K562 (cell line): ENCODE measurements around the gene TYSND1. TPM values are rescaled to one million over a fixed set of nuclear protein-coding genes. Genes with fewer than 3 reads are reported as not detected.
A peak's percentile ranks its signal among the peaks of the same experiment; 100 is the strongest.

Source experiments
- ADNP ChIP-seq: fragments of 200-800 bp; sonication (Bioruptor generic); IDR thresholded peaks from 2 replicates; pipeline ENCODE4 v1.6.1; 2016; ENCODE audit warnings: missing genetic modification characterization, missing compliant biosample characterization
- ARNT ChIP-seq, 2 experiments: fragments of 450-650 bp; IDR thresholded peaks; 2 replicates each; pipeline ENCODE4 v1.6.1; 2016; ENCODE audit warnings: mild to moderate bottlenecking in 1 of 2
- GABPB1 ChIP-seq: sonication (generic); formaldehyde crosslinking; IDR thresholded peaks from 2 replicates; pipeline ENCODE4 v1.8.0; 2022; ENCODE audit warnings: mild to moderate bottlenecking, missing genetic modification reagents
- GATA2 ChIP-seq: sonication (generic); formaldehyde crosslinking; IDR thresholded peaks from 2 replicates; pipeline ENCODE4 v1.4.0; 2020; ENCODE audit warnings: mild to moderate bottlenecking, missing genetic modification reagents
- HNRNPLL ChIP-seq: fragments of 200-400 bp; formaldehyde crosslinking; IDR thresholded peaks from 2 replicates; pipeline ENCODE4 v1.6.1; 2017; ENCODE audit warnings: low read length, low read depth, mild to moderate bottlenecking; ENCODE audit not compliant: poor library complexity, severe bottlenecking
- ILK ChIP-seq: fragments of 450-650 bp; IDR thresholded peaks from 2 replicates; pipeline ENCODE4 v1.6.1; 2016; ENCODE audit warnings: missing genetic modification characterization, low read depth, mild to moderate bottlenecking, missing compliant biosample characterization, moderate library complexity, borderline replicate concordance
- MECOM ChIP-seq: fragments of 250-450 bp; sonication (Bioruptor Pico); IDR thresholded peaks from 2 replicates; pipeline ENCODE4 v1.8.0; 2022; ENCODE audit warnings: inconsistent platforms
- SMARCE1 ChIP-seq: fragments of 450-650 bp; IDR thresholded peaks from 2 replicates; pipeline ENCODE4 v1.7.1; 2016; ENCODE audit warnings: mild to moderate bottlenecking
- SRSF1 ChIP-seq: fragments of 200-400 bp; formaldehyde crosslinking; IDR thresholded peaks from 2 replicates; pipeline ENCODE4 v1.6.1; 2017; ENCODE audit warnings: mild to moderate bottlenecking, low read depth, low read length, moderate library complexity
- STAT5B ChIP-seq: fragments of 250-450 bp; sonication (Bioruptor Pico); IDR thresholded peaks from 2 replicates; pipeline ENCODE4 v1.8.0; 2021; ENCODE audit warnings: mild to moderate bottlenecking, inconsistent platforms
- XRCC5 ChIP-seq: fragments of 200-400 bp; formaldehyde crosslinking; IDR thresholded peaks from 2 replicates; pipeline ENCODE4 v1.6.1; 2017; ENCODE audit warnings: low read depth, mild to moderate bottlenecking, low read length
- polyA plus RNA-seq, 8 experiments: library from polyadenylated mRNA; depleted of rRNA in 4 of 8; stranded (reverse) in 5 of 8; unstranded in 3 of 8; fragments of >200 nt; fragmentation: Nextera tagmentation in 2 of 8; fragmentation: Illumina TruSeq in 1 of 8; extraction: Ambion mirVana in 2 of 8; extraction: Trizol in 1 of 8; gene quantifications; 2 replicates each; pipeline versions ENCODE4 v1.2.1 to v1.2.3, GENCODE V29; 2011 to 2014; ENCODE audit warnings: inconsistent platforms in 1 of 8, missing spikeins in 1 of 8
- total RNA-seq, 7 experiments: library from RNA; depleted of rRNA in 6 of 7; stranded (reverse); fragments of >200 nt in 6 of 7; fragmentation: Illumina TruSeq in 2 of 7; extraction: Trizol in 2 of 7; gene quantifications; 2 replicates each; pipeline versions ENCODE4 v1.2.1 to v1.2.3, GENCODE V29; 2011 to 2021; ENCODE audit warnings: low replicate concordance in 1 of 7
- TF ChIP-seq, protein P1 (sequence below), 2 experiments: fragments of 450-650 bp; formaldehyde crosslinking in 1 of 2; IDR thresholded peaks; 2 replicates each; pipeline versions ENCODE4 v1.4.0 to v1.6.1; 2014 to 2020; ENCODE audit warnings: mild to moderate bottlenecking in 2 of 2, borderline replicate concordance in 1 of 2, low read depth in 1 of 2
- TF ChIP-seq, protein P2 (sequence below): IDR thresholded peaks from 2 replicates; pipeline ENCODE4 v1.6.1; 2014; ENCODE audit warnings: antibody characterized with exemption
- TF ChIP-seq, protein P3 (sequence below): fragments of 450-650 bp; IDR thresholded peaks from 2 replicates; pipeline ENCODE4 v1.6.1; 2016; ENCODE audit warnings: antibody characterized with exemption
- TF ChIP-seq, protein P4 (sequence below): sonication (generic); formaldehyde crosslinking; IDR thresholded peaks from 2 replicates; pipeline ENCODE4 v1.8.0; 2022; ENCODE audit warnings: mild to moderate bottlenecking, missing genetic modification reagents

TYSND1 gene
- total and polyA plus RNA-seq, 9 of the 15 experiments (the other 6 are each of a cell fraction or from before 2014, with no cell fraction given) = 0.60 to 2.0 (median 1.3) TPM

DNA sequence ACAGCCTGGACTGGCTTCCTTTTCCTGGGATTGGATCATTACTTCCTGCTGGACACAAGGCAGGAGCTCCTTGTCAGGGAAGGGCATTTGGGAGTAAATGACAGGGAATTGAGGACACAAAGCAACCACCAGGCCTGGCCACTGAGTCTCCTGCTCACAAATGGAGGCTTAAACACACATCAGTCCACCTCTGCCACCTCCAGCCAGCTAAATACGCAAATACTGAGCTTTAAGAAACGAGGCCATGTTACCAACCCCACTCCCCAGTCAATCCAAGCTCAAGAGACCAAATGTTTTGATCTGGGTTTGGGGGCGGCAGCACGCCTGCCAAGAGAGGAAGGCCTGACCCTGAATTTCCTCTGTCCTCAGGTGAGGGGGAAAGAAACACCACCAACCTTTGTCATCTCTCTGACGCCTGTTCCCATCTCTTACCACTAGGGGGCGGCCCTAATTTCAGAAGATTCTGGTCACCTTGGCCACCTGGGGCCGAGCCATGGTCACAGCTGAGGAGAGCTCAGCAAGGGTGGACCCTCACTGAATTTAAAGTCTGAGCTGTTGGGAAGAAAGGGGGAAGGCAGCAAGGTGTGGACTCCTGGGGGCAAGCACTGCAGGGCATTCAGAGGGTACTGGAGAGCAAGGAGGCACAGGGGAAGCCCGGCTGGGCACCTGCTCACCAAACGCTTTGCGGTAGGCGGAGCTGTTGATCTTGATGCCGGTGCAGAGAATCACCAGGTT is 30.4 kb downstream of the TYSND1 start (continued):
- TF ChIP-seq, protein P1, sequence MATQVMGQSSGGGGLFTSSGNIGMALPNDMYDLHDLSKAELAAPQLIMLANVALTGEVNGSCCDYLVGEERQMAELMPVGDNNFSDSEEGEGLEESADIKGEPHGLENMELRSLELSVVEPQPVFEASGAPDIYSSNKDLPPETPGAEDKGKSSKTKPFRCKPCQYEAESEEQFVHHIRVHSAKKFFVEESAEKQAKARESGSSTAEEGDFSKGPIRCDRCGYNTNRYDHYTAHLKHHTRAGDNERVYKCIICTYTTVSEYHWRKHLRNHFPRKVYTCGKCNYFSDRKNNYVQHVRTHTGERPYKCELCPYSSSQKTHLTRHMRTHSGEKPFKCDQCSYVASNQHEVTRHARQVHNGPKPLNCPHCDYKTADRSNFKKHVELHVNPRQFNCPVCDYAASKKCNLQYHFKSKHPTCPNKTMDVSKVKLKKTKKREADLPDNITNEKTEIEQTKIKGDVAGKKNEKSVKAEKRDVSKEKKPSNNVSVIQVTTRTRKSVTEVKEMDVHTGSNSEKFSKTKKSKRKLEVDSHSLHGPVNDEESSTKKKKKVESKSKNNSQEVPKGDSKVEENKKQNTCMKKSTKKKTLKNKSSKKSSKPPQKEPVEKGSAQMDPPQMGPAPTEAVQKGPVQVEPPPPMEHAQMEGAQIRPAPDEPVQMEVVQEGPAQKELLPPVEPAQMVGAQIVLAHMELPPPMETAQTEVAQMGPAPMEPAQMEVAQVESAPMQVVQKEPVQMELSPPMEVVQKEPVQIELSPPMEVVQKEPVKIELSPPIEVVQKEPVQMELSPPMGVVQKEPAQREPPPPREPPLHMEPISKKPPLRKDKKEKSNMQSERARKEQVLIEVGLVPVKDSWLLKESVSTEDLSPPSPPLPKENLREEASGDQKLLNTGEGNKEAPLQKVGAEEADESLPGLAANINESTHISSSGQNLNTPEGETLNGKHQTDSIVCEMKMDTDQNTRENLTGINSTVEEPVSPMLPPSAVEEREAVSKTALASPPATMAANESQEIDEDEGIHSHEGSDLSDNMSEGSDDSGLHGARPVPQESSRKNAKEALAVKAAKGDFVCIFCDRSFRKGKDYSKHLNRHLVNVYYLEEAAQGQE (IDR thresholded peaks at IDR 0.05; ENCODE audit: borderline replicate concordance) = peak; percentile 28; the same call in 1 of the 2 replicates
- TF ChIP-seq, protein P1 (CRISPR knock-in tag; IDR thresholded peaks at IDR 0.05; ENCODE audit: low read depth) = no peak
- TF ChIP-seq SRSF1 (no peak), HNRNPLL (no peak), STAT5B (CRISPR knock-in tag) (no peak), XRCC5 (peak; percentile 41; the same call in 1 of the 2 replicates), ADNP (tag) (no peak), ILK (no peak), GATA2 (no peak), GABPB1 (no peak), SMARCE1 (no peak), ARNT (IDR thresholded peaks at IDR 0.05) (no peak), MECOM (CRISPR knock-in tag) (no peak)
- TF ChIP-seq, protein P2, sequence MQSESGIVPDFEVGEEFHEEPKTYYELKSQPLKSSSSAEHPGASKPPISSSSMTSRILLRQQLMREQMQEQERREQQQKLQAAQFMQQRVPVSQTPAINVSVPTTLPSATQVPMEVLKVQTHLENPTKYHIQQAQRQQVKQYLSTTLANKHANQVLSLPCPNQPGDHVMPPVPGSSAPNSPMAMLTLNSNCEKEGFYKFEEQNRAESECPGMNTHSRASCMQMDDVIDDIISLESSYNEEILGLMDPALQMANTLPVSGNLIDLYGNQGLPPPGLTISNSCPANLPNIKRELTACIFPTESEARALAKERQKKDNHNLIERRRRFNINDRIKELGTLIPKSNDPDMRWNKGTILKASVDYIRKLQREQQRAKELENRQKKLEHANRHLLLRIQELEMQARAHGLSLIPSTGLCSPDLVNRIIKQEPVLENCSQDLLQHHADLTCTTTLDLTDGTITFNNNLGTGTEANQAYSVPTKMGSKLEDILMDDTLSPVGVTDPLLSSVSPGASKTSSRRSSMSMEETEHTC = no peak
- TF ChIP-seq, protein P3, sequence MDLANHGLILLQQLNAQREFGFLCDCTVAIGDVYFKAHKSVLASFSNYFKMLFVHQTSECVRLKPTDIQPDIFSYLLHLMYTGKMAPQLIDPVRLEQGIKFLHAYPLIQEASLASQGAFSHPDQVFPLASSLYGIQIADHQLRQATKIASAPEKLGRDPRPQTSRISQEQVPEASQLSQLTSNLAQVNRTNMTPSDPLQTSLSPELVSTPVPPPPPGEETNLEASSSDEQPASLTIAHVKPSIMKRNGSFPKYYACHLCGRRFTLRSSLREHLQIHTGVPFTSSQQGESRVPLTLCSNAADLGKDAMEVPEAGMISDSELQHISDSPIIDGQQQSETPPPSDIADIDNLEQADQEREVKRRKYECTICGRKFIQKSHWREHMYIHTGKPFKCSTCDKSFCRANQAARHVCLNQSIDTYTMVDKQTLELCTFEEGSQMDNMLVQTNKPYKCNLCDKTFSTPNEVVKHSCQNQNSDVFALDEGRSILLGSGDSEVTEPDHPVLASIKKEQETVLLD = 0 out of 2 replicates have a peak, but pooled peaks have one; percentile 30
- TF ChIP-seq, protein P4, sequence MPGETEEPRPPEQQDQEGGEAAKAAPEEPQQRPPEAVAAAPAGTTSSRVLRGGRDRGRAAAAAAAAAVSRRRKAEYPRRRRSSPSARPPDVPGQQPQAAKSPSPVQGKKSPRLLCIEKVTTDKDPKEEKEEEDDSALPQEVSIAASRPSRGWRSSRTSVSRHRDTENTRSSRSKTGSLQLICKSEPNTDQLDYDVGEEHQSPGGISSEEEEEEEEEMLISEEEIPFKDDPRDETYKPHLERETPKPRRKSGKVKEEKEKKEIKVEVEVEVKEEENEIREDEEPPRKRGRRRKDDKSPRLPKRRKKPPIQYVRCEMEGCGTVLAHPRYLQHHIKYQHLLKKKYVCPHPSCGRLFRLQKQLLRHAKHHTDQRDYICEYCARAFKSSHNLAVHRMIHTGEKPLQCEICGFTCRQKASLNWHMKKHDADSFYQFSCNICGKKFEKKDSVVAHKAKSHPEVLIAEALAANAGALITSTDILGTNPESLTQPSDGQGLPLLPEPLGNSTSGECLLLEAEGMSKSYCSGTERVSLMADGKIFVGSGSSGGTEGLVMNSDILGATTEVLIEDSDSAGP (CRISPR knock-in tag) = no peak
